Measurements from ENCODE around the gene C1orf210. TPM values are rescaled to one million over a fixed set of nuclear protein-coding genes. Genes with fewer than 3 reads are reported as not detected.

Gene C1orf210
- not detected in 2 replicates for total RNA-seq

GRCh38 chr1:43285269-43285990 is at the start of gene C1orf210:
Gene C1orf210, minus strand, starts transcription at chr1:43285581. Its CDS starts 2,311 bp downstream, at chr1:43283270.
- intact Hi-C loops (cut with micrococcal nuclease), result no loop called here

- intact Hi-C loops (cut with micrococcal nuclease), result no loop called here
These were observed 49.2 kb upstream of the C1orf210 start for GRCh38 chr1:43334453-43335205.

GRCh38 chr1:43331688-43332087 is 46.3 kb upstream of the C1orf210 start:
- intact Hi-C loops (cut with micrococcal nuclease), result no loop called here

GRCh38 chr1:43329995-43330751 is 44.8 kb upstream of the C1orf210 start:
- intact Hi-C loops (cut with micrococcal nuclease), result no loop called here

GRCh38 chr1:43327549-43328292 is 42.3 kb upstream of the C1orf210 start:
- intact Hi-C loops (cut with micrococcal nuclease), result no loop called here

GRCh38 chr1:43325381-43325780 is 40.0 kb upstream of the C1orf210 start:
- intact Hi-C loops (cut with micrococcal nuclease), result no loop called here

GRCh38 chr1:43324810-43325209 is 39.4 kb upstream of the C1orf210 start:
- intact Hi-C loops (cut with micrococcal nuclease), result no loop called here

GRCh38 chr1:43322506-43322905 is 37.1 kb upstream of the C1orf210 start:
- intact Hi-C loops (cut with micrococcal nuclease), result no loop called here

- intact Hi-C loops (cut with micrococcal nuclease), result no loop called here
These were observed 36.0 kb upstream of the C1orf210 start for GRCh38 chr1:43321331-43321891.

GRCh38 chr1:43319766-43320165 is 34.4 kb upstream of the C1orf210 start:
- intact Hi-C loops (cut with micrococcal nuclease), result no loop called here

GRCh38 chr1:43319288-43319687 is 33.9 kb upstream of the C1orf210 start:
- intact Hi-C loops (cut with micrococcal nuclease), result no loop called here

GRCh38 chr1:43318831-43319230 is 33.5 kb upstream of the C1orf210 start:
- intact Hi-C loops (cut with micrococcal nuclease), result no loop called here

GRCh38 chr1:43317817-43318471 is 32.6 kb upstream of the C1orf210 start:
- intact Hi-C loops (cut with micrococcal nuclease), result no loop called here

- intact Hi-C loops (cut with micrococcal nuclease), result no loop called here
These were observed 31.5 kb upstream of the C1orf210 start for GRCh38 chr1:43316738-43317520.

GRCh38 chr1:43315963-43316737 is 30.8 kb upstream of the C1orf210 start:
- intact Hi-C loops (cut with micrococcal nuclease), result no loop called here

- intact Hi-C loops (cut with micrococcal nuclease), result no loop called here
These were observed 30.1 kb upstream of the C1orf210 start for GRCh38 chr1:43315481-43315880.

- intact Hi-C loops (cut with micrococcal nuclease), result no loop called here
These were observed 28.9 kb upstream of the C1orf210 start for GRCh38 chr1:43314233-43314632.

GRCh38 chr1:43313771-43314170 is 28.4 kb upstream of the C1orf210 start:
- intact Hi-C loops (cut with micrococcal nuclease), result no loop called here

All from T-helper 2 cell treated with Interferon-gamma antibody and Interleukin-4, amounts not matched to agents 100 ng/mL and 5 ng/mL, for 36 hours (primary cell).